Lower leg skin (tissue), 4 donors: ENCODE data around the gene STX18. TPM values are rescaled to one million over a fixed set of nuclear protein-coding genes. Genes with fewer than 3 reads are reported as not detected.
"Not testable (repeated sequence)": the region's sequence is repeated elsewhere in the genome, so short reads cannot be mapped to it uniquely, and the experiment has no call there.

Experiments
- DNase-seq, 2 donors: peaks; one replicate each; pipeline ENCODE4 v3.0.0-alpha.2; 2019; ENCODE audit warnings: low spot score in 2 of 2
- H3K4me3 ChIP-seq: fragments of 200-600 bp; sonication (generic); 2 replicates; pipeline ENCODE4 v1.5.1; 2017; ENCODE audit warnings: mild to moderate bottlenecking, low read depth; ENCODE audit not compliant: poor library complexity, severe bottlenecking
- CTCF ChIP-seq, 3 donors: fragments of 450-650 bp; IDR thresholded peaks; one replicate each; pipeline ENCODE4 v1.5.1; 2016; ENCODE audit warnings: antibody characterized with exemption in 3 of 3, mild to moderate bottlenecking in 3 of 3, moderate library complexity in 2 of 3
- POLR2A ChIP-seq, 2 donors: fragments of 450-650 bp; IDR thresholded peaks; one replicate each; pipeline ENCODE4 v1.6.1; 2016 to 2017; ENCODE audit warnings: antibody characterized with exemption in 2 of 2, mild to moderate bottlenecking in 1 of 2, moderate library complexity in 1 of 2
- WGBS, 2 donors: methylation state at CpG; one replicate each; pipeline ENCODE4 v1.1.5; 2018; 5-methylcytosine and 5-hydroxymethylcytosine counted together
- intact Hi-C: fragments of 100-400 bp; cut with DNase I; formaldehyde crosslinking; loops from one replicate; pipeline ENCODE4 v1.15.0; 2023; ENCODE audit warnings: low total_unique reads
- total RNA-seq, 4 donors: library from RNA; depleted of rRNA; stranded (reverse); fragments of >200 nt; gene quantifications; one replicate each; pipeline ENCODE4 v1.1.0, GENCODE V29; 2016

Gene STX18
- total RNA-seq, 4 donors from 2014 or later = 18.1 to 24.6 (median 21.5) TPM

- WGBS, 2 donors = 55 to 63% methylated on average over 5 of the region's 5 CpGs
- no peak for TF ChIP-seq CTCF (IDR thresholded peaks at IDR 0.05)
- no peak for TF ChIP-seq POLR2A (IDR thresholded peaks at IDR 0.05)
- no peak overlapping the region for H3K4me3 ChIP-seq
- DNase-seq = no peak
- intact Hi-C loops = no loop called here
Observed at GRCh38 chr4:4574052-4574451, 32.2 kb upstream of the STX18 start.

GRCh38 chr4:4572821-4573220 lies 31.0 kb upstream of the STX18 start:
- TF ChIP-seq POLR2A (IDR thresholded peaks at IDR 0.05) = no peak
- TF ChIP-seq CTCF (IDR thresholded peaks at IDR 0.05) = no peak
- DNase-seq = no peak
- no peak overlapping the region for H3K4me3 ChIP-seq
- 60 to 72% methylated on average over 2 of the region's 2 CpGs for WGBS, 2 donors
- intact Hi-C loops = no loop called here

- intact Hi-C loops, DNase-seq, H3K4me3 ChIP-seq: not testable (repeated sequence)
- 95 to 96% methylated on average over 4 of the region's 4 CpGs for WGBS, 2 donors
Observed at GRCh38 chr4:4569861-4570260, 28.0 kb upstream of the STX18 start.

- 85 to 92% methylated on average over 3 of the region's 3 CpGs for WGBS, 2 donors
- H3K4me3 ChIP-seq = no peak overlapping the region
- intact Hi-C loops = no loop called here
- no peak for TF ChIP-seq CTCF (IDR thresholded peaks at IDR 0.05)
- TF ChIP-seq POLR2A (IDR thresholded peaks at IDR 0.05) = no peak
- DNase-seq = no peak
Observed at GRCh38 chr4:4568806-4569427, 27.1 kb upstream of the STX18 start.

- H3K4me3 ChIP-seq, DNase-seq, intact Hi-C loops: not testable (repeated sequence)
Observed at GRCh38 chr4:4566359-4566758, 24.5 kb upstream of the STX18 start.

- H3K4me3 ChIP-seq = no peak overlapping the region
- TF ChIP-seq CTCF (IDR thresholded peaks at IDR 0.05) (no peak), POLR2A (IDR thresholded peaks at IDR 0.05) (no peak)
- intact Hi-C loops = no loop called here
- no peak for DNase-seq
- 39 to 54% methylated on average over 3 of the region's 3 CpGs for WGBS, 2 donors
Observed at GRCh38 chr4:4564522-4564921, 22.7 kb upstream of the STX18 start.

- TF ChIP-seq POLR2A (IDR thresholded peaks at IDR 0.05) (no peak), CTCF (IDR thresholded peaks at IDR 0.05) (no peak)
- no peak overlapping the region for H3K4me3 ChIP-seq
- intact Hi-C loops = no loop called here
- no peak for DNase-seq
- WGBS, 2 donors = 56 to 57% methylated on average over 5 of the region's 5 CpGs
Observed at GRCh38 chr4:4560642-4561041, 18.8 kb upstream of the STX18 start.
